Stimulated activated CD4-positive, alpha-beta T cell treated with anti-CD3 and anti-CD28 coated beads, Interleukin-1b, Interleukin-23, amount 100 ng/mL, for 24 hours (primary cell): ENCODE results near the gene MGST3.
A peak's percentile ranks its signal among the peaks of the same experiment; 100 is the strongest.
"Not testable (repeated sequence)": the region's sequence is repeated elsewhere in the genome, so short reads cannot be mapped to it uniquely, and the experiment has no call there.

ENCODE experiments used
- DNase-seq, 4 experiments: peaks; one replicate each; pipeline ENCODE4 v3.0.0-alpha.2; 2020; ENCODE audit warnings: low read depth in 4 of 4, low spot score in 1 of 4

MGST3 gene

GRCh38 chr1:165628147-165628822 lies 2.7 kb upstream of the MGST3 start:
- no peak for DNase-seq

GRCh38 chr1:165629151-165629550 lies 1.9 kb upstream of the MGST3 start:
- DNase-seq, result no peak

GRCh38 chr1:165629848-165630628 lies 996 bp upstream of the MGST3 start:
- DNase-seq, result peak in 1 of 4 experiments; percentile 5

GRCh38 chr1:165631342-165632151 lies 513 bp downstream of the MGST3 start:
- DNase-seq, result peak in 1 of 4 experiments; percentile 5

- DNase-seq, result no peak
Measured at GRCh38 chr1:165632152-165632469, 1.1 kb downstream of the MGST3 start.

GRCh38 chr1:165632491-165632890 lies 1.5 kb downstream of the MGST3 start:
- no peak for DNase-seq

- DNase-seq, result no peak
Measured at GRCh38 chr1:165633614-165634013, 2.6 kb downstream of the MGST3 start.

GRCh38 chr1:165634154-165634921 lies 3.3 kb downstream of the MGST3 start:
- no peak for DNase-seq

GRCh38 chr1:165635329-165635728 lies 4.3 kb downstream of the MGST3 start:
- DNase-seq, result no peak

GRCh38 chr1:165635823-165636222 lies 4.8 kb downstream of the MGST3 start:
- DNase-seq, result no peak

GRCh38 chr1:165637427-165637826 lies 6.4 kb downstream of the MGST3 start:
- no peak for DNase-seq

- not testable (repeated sequence) for DNase-seq
Measured at GRCh38 chr1:165638211-165638610, 7.2 kb downstream of the MGST3 start.

GRCh38 chr1:165639821-165640623 lies 9.0 kb downstream of the MGST3 start:
- DNase-seq, result no peak

GRCh38 chr1:165641231-165641987 lies 10.4 kb downstream of the MGST3 start:
- no peak for DNase-seq

GRCh38 chr1:165644064-165644735 lies 13.2 kb downstream of the MGST3 start:
- no peak for DNase-seq

- DNase-seq, result no peak
Measured at GRCh38 chr1:165645654-165646366, 14.8 kb downstream of the MGST3 start.

GRCh38 chr1:165647517-165647916 lies 16.5 kb downstream of the MGST3 start:
- no peak for DNase-seq

GRCh38 chr1:165647970-165648369 lies 16.9 kb downstream of the MGST3 start:
- no peak for DNase-seq
